Breast epithelium (tissue), 4 donors: ENCODE data around the gene RNASEL. TPM values are rescaled to one million over a fixed set of nuclear protein-coding genes. Genes with fewer than 3 reads are reported as not detected.

Source experiments
- DNase-seq, 2 donors: peaks; one replicate each; pipeline ENCODE4 v3.0.0-alpha.2; 2019; ENCODE audit warnings: low spot score in 2 of 2
- H3K27ac ChIP-seq, 2 donors: fragments of 200-600 bp; sonication (generic) in 1 of 2; one replicate each; pipeline ENCODE4 v1.5.1; 2016 to 2019; ENCODE audit warnings: mild to moderate bottlenecking in 1 of 2
- H3K27me3 ChIP-seq, 2 donors: fragments of 200-600 bp; sonication (generic) in 1 of 2; one replicate each; pipeline versions ENCODE4 v1.5.1 to v1.6.0; 2017 to 2019; ENCODE audit warnings: control low read depth in 1 of 2, mild to moderate bottlenecking in 1 of 2
- H3K36me3 ChIP-seq: fragments of 200-600 bp; one replicate; pipeline ENCODE4 v1.5.1; 2019
- H3K4me1 ChIP-seq, 2 donors: fragments of 200-600 bp; sonication (generic); one replicate each; pipeline ENCODE4 v1.5.1; 2016 to 2019; ENCODE audit warnings: control low read depth in 1 of 2
- H3K4me3 ChIP-seq, 3 donors: fragments of 200-600 bp; sonication (generic); 1 replicate in 2 of 3; 2 replicates in 1 of 3; pipeline ENCODE4 v1.5.1; 2016 to 2019; ENCODE audit warnings: mild to moderate bottlenecking in 3 of 3, moderate library complexity in 2 of 3
- H3K9me3 ChIP-seq, 2 donors: fragments of 200-600 bp; sonication (generic) in 1 of 2; one replicate each; pipeline ENCODE4 v1.5.1; 2016 to 2019; ENCODE audit warnings: control low read depth in 1 of 2
- CTCF ChIP-seq, 3 donors: fragments of 450-650 bp; IDR thresholded peaks; one replicate each; pipeline ENCODE4 v1.5.1; 2016 to 2017; ENCODE audit warnings: antibody characterized with exemption in 3 of 3, mild to moderate bottlenecking in 3 of 3, moderate library complexity in 3 of 3
- POLR2A ChIP-seq: fragments of 450-650 bp; IDR thresholded peaks from one replicate; pipeline ENCODE4 v1.6.1; 2016; ENCODE audit warnings: antibody characterized with exemption, mild to moderate bottlenecking, moderate library complexity
- POLR2AphosphoS5 ChIP-seq, 3 donors: sonication (generic); formaldehyde crosslinking; IDR thresholded peaks; one replicate each; pipeline ENCODE4 v1.6.1; 2017; ENCODE audit warnings: antibody characterized with exemption in 3 of 3
- intact Hi-C: fragments of 100-400 bp; cut with DNase I; formaldehyde crosslinking; loops from one replicate; pipeline ENCODE4 v1.15.1; 2023; ENCODE audit warnings: low total_unique reads
- total RNA-seq, 3 donors: library from RNA; depleted of rRNA; stranded (reverse); fragments of >200 nt; gene quantifications; one replicate each; pipeline ENCODE4 v1.1.0, GENCODE V29; 2016

The RNASEL gene
- total RNA-seq, 3 donors from 2014 or later: 10.7 to 14.8 (median 10.8) TPM

- Histone ChIP-seq H3K27ac (no peak overlapping the region), H3K27me3 (no peaks in the 10 kb centered on the region), H3K4me3 (no peak overlapping the region), H3K36me3 (no peaks in the 10 kb centered on the region), H3K9me3 (no peaks in the 10 kb centered on the region), H3K4me1 (no peaks in the 10 kb centered on the region)
- TF ChIP-seq CTCF (IDR thresholded peaks at IDR 0.05) (no peak), POLR2A (no peak), POLR2AphosphoS5 (IDR thresholded peaks at IDR 0.05) (no peak)
- intact Hi-C loops: no loop called here
- no peak for DNase-seq
These were observed 37.5 kb upstream of the RNASEL start for GRCh38 chr1:182626527-182626926.

GRCh38 chr1:182625719-182626504 is 36.9 kb upstream of the RNASEL start:
- intact Hi-C loops: no loop called here
- Histone ChIP-seq H3K4me3 (no peak overlapping the region), H3K9me3 (no peaks in the 10 kb centered on the region), H3K27ac (no peak overlapping the region), H3K4me1 (no peaks in the 10 kb centered on the region), H3K36me3 (no peaks in the 10 kb centered on the region), H3K27me3 (no peaks in the 10 kb centered on the region)
- DNase-seq: no peak
- TF ChIP-seq POLR2AphosphoS5 (IDR thresholded peaks at IDR 0.05): no peak
- no peak for TF ChIP-seq POLR2A
- TF ChIP-seq CTCF (IDR thresholded peaks at IDR 0.05): no peak

GRCh38 chr1:182625024-182625423 is 36.0 kb upstream of the RNASEL start:
- H3K4me3 ChIP-seq: no peak overlapping the region
- no peak for DNase-seq
- H3K9me3 ChIP-seq: no peaks in the 10 kb centered on the region
- intact Hi-C loops: no loop called here
- no peaks in the 10 kb centered on the region for H3K4me1 ChIP-seq
- H3K27ac ChIP-seq: no peak overlapping the region
- H3K27me3 ChIP-seq: no peaks in the 10 kb centered on the region
- TF ChIP-seq CTCF (IDR thresholded peaks at IDR 0.05): no peak
- TF ChIP-seq POLR2A: no peak
- TF ChIP-seq POLR2AphosphoS5 (IDR thresholded peaks at IDR 0.05): no peak
- no peaks in the 10 kb centered on the region for H3K36me3 ChIP-seq

- no peak overlapping the region for H3K27ac ChIP-seq
- intact Hi-C loops: no loop called here
- H3K27me3 ChIP-seq: no peaks in the 10 kb centered on the region
- TF ChIP-seq POLR2AphosphoS5 (IDR thresholded peaks at IDR 0.05) (no peak), CTCF (IDR thresholded peaks at IDR 0.05) (no peak), POLR2A (no peak)
- no peak overlapping the region for H3K4me3 ChIP-seq
- H3K36me3 ChIP-seq: no peaks in the 10 kb centered on the region
- no peaks in the 10 kb centered on the region for H3K9me3 ChIP-seq
- no peaks in the 10 kb centered on the region for H3K4me1 ChIP-seq
- DNase-seq: no peak
These were observed 35.5 kb upstream of the RNASEL start for GRCh38 chr1:182624577-182624976.

- peak overlapping the region in 1 of 2 donors; percentile 55 for H3K27ac ChIP-seq
- H3K4me3 ChIP-seq: no peak overlapping the region
- H3K36me3 ChIP-seq: no peaks in the 10 kb centered on the region
- no peaks in the 10 kb centered on the region for H3K27me3 ChIP-seq
- no peaks in the 10 kb centered on the region for H3K4me1 ChIP-seq
- TF ChIP-seq POLR2AphosphoS5 (IDR thresholded peaks at IDR 0.05) (no peak), CTCF (IDR thresholded peaks at IDR 0.05) (no peak)
- no peak for DNase-seq
- H3K9me3 ChIP-seq: no peaks in the 10 kb centered on the region
- intact Hi-C loops: no loop called here
These were observed 34.0 kb upstream of the RNASEL start for GRCh38 chr1:182622901-182623528.
